Type B pancreatic cell (in vitro differentiated cells): ENCODE results near the gene NOL9. TPM values are rescaled to one million over a fixed set of nuclear protein-coding genes. Genes with fewer than 3 reads are reported as not detected.

Experiments
- DNase-seq: peaks from one replicate; pipeline ENCODE4 v3.0.0; 2021; ENCODE audit warnings: mixed read lengths; ENCODE audit not compliant: unreplicated experiment; ENCODE audit errors: extremely low spot score
- H3K27ac Mint-ChIP-seq: 2 replicates; pipeline ENCODE4 v1.8.0; 2021; ENCODE audit warnings: mild to moderate bottlenecking, mixed read lengths
- H3K27me3 Mint-ChIP-seq: 2 replicates; pipeline ENCODE4 v1.8.0; 2021; ENCODE audit warnings: mixed read lengths
- H3K36me3 Mint-ChIP-seq: 2 replicates; pipeline ENCODE4 v1.8.0; 2021; ENCODE audit warnings: mixed read lengths
- H3K4me1 Mint-ChIP-seq: one replicate; pipeline ENCODE4 v1.8.0; 2021; ENCODE audit warnings: mixed read lengths; ENCODE audit not compliant: unreplicated experiment
- H3K4me3 Mint-ChIP-seq: 2 replicates; pipeline ENCODE4 v1.8.0; 2021; ENCODE audit warnings: mild to moderate bottlenecking, mixed read lengths
- H3K9me3 Mint-ChIP-seq: 2 replicates; pipeline ENCODE4 v1.8.0; 2021; ENCODE audit warnings: mixed read lengths
- CTCF ChIP-seq: fragments of 200-600 bp; sonication (generic); conservative IDR thresholded peaks from 2 replicates; pipeline ENCODE4 v1.5.0; 2021; ENCODE audit warnings: antibody characterized with exemption, mild to moderate bottlenecking
- total RNA-seq: library from RNA; stranded (reverse); gene quantifications from 2 replicates; pipeline ENCODE4 v1.2.1, GENCODE V29; 2021; ENCODE audit warnings: low replicate concordance

Gene NOL9
- total RNA-seq, 1 donor from 2014 or later = 43.0 TPM

- Mint-ChIP-seq H3K27ac (peak overlapping the region; percentile 58), H3K27me3 (no peaks in the 10 kb centered on the region)
These were observed 30.1 kb upstream of the NOL9 start for GRCh38 chr1:6584126-6585080.

DNA sequence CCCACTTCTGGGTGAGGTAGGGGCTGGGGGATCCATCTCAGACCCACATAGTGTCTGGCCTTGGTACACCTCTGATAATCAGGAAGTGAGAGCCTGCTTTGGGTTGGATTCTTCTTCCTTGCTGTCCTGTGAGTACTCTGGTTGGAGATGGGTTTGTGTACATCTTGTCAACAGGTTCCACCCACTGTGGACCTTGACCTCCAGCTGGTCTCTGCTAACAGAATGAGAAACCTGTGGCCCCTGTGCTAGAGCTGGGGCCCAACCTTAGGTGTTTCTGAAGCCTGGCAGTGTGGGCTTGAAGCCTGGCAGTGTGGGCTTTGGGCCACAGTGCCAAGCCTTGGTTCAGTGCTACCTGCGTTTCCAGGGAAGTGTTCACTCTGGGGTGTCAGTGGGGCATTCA lies 28.1 kb upstream of the NOL9 start:
- Mint-ChIP-seq H3K27ac (peak overlapping the region; percentile 85), H3K36me3 (no peaks in the 10 kb centered on the region), H3K4me3 (peak overlapping the region; percentile 80), H3K4me1 (peaks cover 27% of the 10 kb centered on the region), H3K27me3 (no peaks in the 10 kb centered on the region), H3K9me3 (no peaks in the 10 kb centered on the region)
- no peak for DNase-seq
- TF ChIP-seq CTCF = no peak

More at GRCh38 chr1:6584126-6585080, 30.1 kb upstream of the NOL9 start:
- Mint-ChIP-seq H3K4me3 (no peak overlapping the region), H3K9me3 (no peaks in the 10 kb centered on the region), H3K36me3 (no peaks in the 10 kb centered on the region), H3K4me1 (peaks cover 20% of the 10 kb centered on the region)
- no peak for DNase-seq
- peak; percentile 58 for TF ChIP-seq CTCF

DNA sequence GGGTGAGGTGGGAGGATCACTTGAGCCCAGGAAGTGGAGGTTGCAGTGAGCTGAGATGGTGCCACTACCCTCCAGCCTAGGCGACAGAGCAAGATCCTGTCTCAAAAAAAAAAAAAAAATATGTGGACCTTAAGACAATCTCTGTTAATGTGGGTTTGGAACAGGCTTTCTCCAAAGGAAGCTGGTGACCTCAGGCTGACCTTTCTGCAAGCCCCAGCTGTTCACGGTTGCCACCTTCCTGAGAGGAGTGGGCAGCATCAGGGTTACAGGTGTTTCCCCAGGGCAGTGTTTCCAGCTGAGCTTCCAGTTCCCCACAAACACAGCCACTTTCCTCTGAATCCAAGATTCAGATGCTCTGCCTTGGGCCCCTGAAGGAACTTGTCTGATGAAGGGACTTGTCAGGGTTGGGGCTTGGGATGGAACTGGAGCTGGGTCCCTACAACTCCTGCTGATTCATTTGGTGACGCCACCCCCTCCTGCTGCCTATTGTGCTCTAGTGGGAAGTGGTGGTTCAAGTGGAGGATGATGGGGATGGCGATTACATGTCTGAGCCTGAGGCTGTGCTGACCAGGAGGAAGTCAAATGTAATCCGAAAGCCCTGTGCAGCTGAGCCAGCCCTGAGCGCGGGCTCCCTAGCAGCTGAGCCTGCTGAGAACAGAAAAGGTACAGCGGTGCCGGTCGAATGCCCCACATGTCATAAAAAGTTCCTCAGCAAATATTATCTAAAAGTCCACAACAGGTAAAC lies 27.4 kb upstream of the NOL9 start:
- H3K36me3 Mint-ChIP-seq = no peaks in the 10 kb centered on the region
- H3K27me3 Mint-ChIP-seq = no peaks in the 10 kb centered on the region
- no peaks in the 10 kb centered on the region for H3K9me3 Mint-ChIP-seq
- DNase-seq = no peak
- peaks cover 27% of the 10 kb centered on the region for H3K4me1 Mint-ChIP-seq
- H3K4me3 Mint-ChIP-seq = peak overlapping the region; percentile 80
- TF ChIP-seq CTCF = no peak
- H3K27ac Mint-ChIP-seq = peak overlapping the region; percentile 85

- Mint-ChIP-seq H3K36me3 (no peaks in the 10 kb centered on the region), H3K9me3 (no peaks in the 10 kb centered on the region), H3K4me3 (peak overlapping the region; percentile 97), H3K4me1 (peaks cover 27% of the 10 kb centered on the region), H3K27ac (peak overlapping the region; percentile 97), H3K27me3 (no peaks in the 10 kb centered on the region)
- no peak for DNase-seq
- peak; percentile 27 for TF ChIP-seq CTCF
These were observed 26.5 kb upstream of the NOL9 start for GRCh38 chr1:6580593-6581409.

GRCh38 chr1:6580119-6580592 lies 25.8 kb upstream of the NOL9 start:
- DNase-seq = no peak
- TF ChIP-seq CTCF = no peak
- peak overlapping the region; percentile 97 for H3K4me3 Mint-ChIP-seq
- no peaks in the 10 kb centered on the region for H3K27me3 Mint-ChIP-seq
- H3K4me1 Mint-ChIP-seq = peaks cover 27% of the 10 kb centered on the region
- H3K9me3 Mint-ChIP-seq = no peaks in the 10 kb centered on the region
- H3K27ac Mint-ChIP-seq = peak overlapping the region; percentile 97
- H3K36me3 Mint-ChIP-seq = no peaks in the 10 kb centered on the region
